Dermis blood vessel endothelial cell (primary cell): ENCODE measurements around the gene SPAG17. TPM values are rescaled to one million over a fixed set of nuclear protein-coding genes. Genes with fewer than 3 reads are reported as not detected.
A peak's percentile ranks its signal among the peaks of the same experiment; 100 is the strongest.

ENCODE experiments used
- DNase-seq: peaks from one replicate; pipeline ENCODE4 v3.0.0; 2010
- total RNA-seq: library from RNA; depleted of rRNA; stranded (reverse); fragments of >200 nt; gene quantifications from 2 replicates; pipeline ENCODE4 v1.2.3, GENCODE V29; 2014

SPAG17 gene
- total RNA-seq, 1 donor from 2014 or later, result 0.51 TPM

GRCh38 chr1:118159569-118159968 is 25.5 kb downstream of the SPAG17 start:
- no peak for DNase-seq

GRCh38 chr1:118158924-118159323 is 26.1 kb downstream of the SPAG17 start:
- no peak for DNase-seq

DNA sequence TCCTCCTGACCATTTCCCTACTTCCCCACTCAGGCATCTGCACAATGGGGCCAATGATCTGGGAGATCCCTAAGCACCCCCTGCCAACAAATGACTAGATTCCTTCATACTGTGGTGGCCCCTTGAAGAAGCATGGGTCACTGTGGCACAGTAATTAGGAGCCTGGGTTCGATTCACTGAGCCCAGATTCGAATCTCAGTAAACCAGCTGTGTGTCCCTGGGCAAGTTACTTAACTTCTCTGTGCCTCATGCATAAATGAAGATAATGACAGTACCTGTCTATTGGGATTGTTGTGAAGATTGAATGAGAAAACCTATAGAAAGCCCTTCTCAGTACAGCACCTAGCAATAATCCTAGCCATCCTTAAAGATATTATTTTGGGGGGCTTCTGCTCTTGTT is 27.5 kb downstream of the SPAG17 start:
- no peak for DNase-seq

DNA sequence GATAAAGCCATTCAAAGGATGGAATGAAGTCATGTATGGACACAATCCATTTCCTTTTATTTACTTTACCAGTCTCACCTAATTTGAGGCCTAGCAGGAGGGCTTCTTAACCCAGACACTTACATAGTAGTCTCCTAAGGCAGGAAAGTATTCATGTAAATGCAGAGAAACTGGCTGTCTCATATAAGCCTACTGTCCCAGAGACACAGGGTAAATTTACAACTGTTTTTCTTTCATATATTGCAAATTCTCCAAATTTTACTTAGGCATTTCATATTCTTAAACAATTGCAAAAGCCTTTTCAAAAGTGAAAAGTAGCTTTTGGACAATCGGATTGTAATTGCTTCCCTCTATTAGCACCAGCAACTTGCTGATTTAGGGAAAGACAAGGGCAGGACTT is 29.9 kb downstream of the SPAG17 start:
- no peak for DNase-seq

DNA sequence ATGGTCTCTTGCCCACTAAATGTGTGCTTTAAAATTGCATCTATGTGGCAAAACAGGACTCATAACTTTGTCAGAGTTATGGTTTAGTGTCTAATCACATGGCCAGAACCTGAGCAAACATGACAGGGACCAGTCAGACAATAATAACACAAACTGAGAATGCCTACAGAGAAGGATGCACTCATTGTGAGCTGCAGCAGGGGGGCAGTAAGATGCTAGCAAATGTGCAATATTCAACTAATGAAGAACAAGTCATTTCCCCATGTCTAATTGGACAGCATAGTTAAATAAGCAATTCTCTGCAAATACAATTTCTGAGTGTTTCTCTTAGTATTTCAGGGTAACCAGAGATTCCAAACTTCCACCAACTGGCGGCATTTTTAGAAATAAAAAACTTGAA is 30.8 kb downstream of the SPAG17 start:
- DNase-seq, result no peak

DNA sequence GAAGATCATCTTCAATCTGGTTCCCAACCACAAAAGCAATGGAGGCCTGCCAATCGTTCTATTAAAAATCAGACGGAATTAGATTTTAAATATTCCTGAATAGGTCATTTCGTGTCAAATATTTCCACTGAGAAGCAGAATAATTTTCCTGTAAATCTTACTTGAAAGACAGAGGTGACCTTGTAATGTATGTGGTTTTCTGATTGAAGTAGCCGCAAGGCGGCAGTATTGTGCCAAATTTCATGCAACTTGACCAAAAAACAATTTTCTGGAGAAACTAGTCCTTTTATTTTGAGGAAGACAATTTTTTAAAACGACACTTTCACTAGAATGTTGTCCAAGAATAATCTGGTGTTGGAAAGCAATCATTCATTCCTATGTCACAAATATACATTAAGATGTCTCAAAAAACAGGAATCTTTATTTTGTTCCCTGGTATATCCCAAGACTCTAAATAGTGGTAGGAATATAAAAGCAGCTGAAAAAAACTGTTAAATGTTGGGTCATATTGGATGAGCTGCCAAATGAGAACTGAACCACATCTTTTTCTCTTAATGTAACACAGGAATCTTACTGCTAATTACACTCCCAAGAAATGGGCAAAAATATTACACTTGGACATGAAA is 33.6 kb downstream of the SPAG17 start:
- DNase-seq, result peak; percentile 73

DNA sequence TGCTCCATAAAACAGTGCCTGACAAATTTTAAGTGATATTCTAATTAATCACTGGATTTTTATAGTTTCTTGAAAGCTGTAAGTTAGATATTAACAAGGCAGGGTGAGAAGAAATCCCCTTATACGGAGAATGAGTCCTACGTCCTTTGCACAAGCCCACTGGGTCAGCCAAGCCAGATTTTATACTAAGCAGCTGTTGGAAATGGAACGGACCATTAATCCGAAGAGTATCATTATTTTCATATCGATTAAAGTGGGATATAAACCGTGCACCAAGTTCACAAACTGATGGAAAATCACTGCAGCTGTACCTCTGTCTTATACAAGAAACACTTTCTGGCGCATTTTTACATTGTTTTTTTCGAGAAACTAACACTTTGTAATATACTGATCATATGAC is 35.2 kb downstream of the SPAG17 start:
- DNase-seq, result no peak

DNA sequence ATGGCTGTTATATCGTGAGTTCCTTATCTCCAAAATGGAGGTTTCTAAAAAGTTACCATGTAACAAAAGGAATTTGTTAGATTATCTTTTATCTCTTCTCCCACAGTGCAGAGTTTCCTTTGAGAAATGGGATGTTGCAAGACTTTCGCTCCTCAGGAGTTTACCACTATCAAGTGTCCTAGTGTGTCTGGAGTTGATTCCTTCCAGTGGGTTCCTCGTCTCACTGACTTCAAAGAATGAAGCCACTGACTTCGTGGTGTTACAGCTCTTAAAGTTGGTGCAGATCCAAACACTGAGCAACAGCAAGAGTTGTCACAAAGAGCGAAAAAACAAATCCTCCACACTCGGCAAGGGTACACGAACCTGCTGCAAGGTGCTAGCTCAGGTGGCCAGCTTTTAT is 37.0 kb downstream of the SPAG17 start:
- DNase-seq, result no peak

- DNase-seq, result no peak
These were observed 37.5 kb downstream of the SPAG17 start for GRCh38 chr1:118147522-118147921.

- no peak for DNase-seq
These were observed 39.3 kb downstream of the SPAG17 start for GRCh38 chr1:118145721-118146120.

- DNase-seq, result peak; percentile 20
These were observed 40.3 kb downstream of the SPAG17 start for GRCh38 chr1:118144684-118145083.

GRCh38 chr1:118143831-118144230 is 41.2 kb downstream of the SPAG17 start:
- no peak for DNase-seq

- DNase-seq, result no peak
These were observed 41.9 kb downstream of the SPAG17 start for GRCh38 chr1:118143121-118143520.

DNA sequence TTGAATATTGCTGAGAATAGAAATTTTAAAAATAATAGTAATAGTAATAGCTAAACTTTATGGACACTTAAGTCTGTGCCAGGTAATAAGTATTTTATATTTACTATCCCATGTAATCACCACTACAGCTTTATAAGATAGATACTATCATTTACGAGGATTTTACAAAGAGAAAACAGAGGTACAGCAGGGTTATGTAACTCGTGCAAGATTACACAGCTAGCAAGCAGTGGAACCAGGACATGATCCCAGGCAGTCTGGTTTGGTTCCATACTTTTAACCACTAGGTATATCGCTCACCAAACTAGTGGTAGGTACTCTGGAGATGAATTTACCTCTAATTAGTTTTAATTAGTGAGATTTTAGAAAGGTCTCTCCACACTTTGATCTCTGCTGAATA is 42.5 kb downstream of the SPAG17 start:
- DNase-seq, result no peak

GRCh38 chr1:118137900-118138299 is 47.1 kb downstream of the SPAG17 start:
- no peak for DNase-seq

DNA sequence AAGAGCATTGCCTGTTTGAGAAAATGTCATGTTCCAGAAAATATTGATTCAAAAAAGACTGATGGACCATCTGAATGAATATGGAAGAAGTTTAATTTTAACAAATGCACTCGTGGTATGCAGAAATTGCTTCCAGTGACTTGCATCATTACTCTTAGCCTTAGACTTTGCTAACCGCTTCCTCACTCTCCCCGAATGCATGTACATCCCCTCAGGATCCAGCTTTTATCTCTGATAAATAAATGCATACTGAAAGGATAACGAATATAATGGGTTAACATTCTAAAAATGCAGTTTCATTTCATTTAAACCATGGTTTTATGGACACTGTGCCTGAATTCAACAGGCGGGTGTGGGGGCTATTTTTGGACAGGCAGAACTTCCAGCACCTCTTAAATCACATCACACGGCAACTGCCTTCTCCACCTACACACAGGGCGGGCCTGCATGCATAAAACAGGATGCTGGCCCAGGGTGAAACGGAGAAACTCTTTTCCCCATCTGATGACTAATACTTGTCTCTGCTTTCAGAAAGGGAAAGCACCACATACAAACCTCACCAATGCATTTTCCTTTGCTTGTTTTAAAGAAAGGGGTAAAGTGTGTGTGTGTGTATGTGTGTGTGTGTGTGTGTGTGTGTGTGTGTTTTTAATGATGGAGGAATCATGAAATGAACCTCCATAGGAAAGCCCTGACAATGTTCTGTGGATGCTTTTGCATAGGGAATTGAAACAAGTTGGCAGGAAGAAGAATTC is 48.7 kb downstream of the SPAG17 start:
- no peak for DNase-seq

DNA sequence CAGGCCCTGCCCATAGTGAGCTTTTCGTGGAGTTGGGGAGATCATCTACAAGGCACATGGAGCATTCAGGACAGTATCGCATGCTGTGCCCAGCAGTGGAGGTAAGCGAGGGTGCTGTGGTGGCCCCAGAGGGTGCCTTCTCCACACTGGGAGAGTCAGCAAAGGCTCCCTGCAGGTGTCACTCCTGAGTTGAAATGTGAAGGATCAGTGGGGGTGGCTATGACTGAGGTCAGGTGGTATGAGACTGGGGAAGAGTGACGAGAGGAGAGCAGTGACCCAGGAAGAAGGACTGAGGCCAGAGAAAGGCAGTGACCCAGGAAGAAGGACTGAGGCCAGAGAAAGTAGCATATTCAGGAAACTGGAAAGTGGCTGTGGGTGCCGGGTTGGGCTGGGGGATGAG is 53.0 kb downstream of the SPAG17 start:
- DNase-seq, result no peak

DNA sequence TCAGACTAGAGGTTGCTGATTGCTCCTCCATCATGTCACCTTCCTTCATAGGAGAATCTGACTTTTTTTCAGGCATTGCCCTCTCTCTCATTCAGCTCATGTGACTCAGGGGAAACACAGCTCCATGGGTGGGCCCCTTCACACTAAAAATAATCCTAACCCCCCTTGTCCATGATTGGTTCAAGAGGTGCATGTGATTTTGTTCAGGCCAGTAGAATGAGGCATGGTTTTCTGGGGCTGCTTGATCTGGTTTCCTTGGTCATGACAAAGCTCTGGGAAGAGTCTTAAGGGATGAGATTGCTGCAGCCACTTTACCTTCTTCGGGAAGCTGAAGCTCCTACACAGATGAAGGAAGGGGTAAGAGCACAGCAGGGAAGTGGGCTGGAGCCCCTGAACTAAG is 56.3 kb downstream of the SPAG17 start:
- DNase-seq, result no peak

DNA sequence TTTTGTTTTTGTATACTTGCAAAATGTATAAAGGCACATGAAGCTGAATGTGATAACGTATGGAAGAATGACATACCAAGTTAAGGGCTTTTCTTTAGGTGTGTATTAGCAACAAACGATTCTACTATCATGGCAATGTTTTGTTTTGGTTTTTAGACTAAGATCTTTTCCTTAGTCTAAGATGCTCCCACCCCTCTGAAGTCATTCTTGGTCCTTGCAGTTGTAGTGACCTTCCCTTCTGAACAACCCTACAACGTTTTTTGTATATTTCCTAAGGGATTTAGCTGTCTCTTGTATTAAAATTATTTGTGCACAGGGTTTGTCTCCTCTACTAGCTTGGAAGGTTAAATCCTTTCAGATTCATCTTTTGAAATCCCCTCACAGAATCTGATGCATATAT is 61.0 kb downstream of the SPAG17 start:
- DNase-seq, result no peak

GRCh38 chr1:118123116-118123839 is 61.8 kb downstream of the SPAG17 start:
- no peak for DNase-seq

DNA sequence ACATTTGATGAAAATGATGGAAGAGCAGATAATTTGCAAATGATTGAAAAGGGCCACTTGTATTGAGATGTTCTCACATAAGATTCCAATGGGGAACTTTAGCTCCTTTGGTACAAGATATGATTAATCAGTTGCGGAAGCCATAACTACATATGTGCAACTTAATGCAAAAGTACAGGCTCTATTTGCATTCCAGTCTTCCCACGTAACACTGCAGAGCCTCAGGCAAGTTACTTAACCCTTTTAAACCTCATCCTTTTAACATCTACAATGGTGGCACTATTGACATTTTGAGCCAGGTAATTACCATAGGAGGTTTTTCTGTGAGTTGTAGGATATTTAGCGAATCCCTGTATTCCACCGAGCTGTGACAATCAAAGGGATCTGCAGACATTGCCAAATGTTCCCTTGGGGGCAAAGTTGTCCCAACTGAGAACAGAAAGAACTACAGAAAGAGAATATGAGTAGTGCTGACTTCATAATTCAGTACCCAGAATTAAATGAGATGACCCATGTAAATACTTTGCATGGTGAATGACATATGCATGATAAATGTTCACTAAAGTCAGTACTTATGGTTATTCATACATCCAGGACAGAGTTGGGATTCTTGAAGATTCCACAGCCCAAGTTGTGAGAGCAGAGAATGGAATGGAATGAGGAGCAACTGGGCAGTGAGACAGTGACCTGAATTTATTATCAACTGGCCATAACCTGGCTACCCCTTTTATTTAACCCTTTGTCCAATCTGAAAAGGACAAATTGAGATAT is 62.6 kb downstream of the SPAG17 start:
- DNase-seq, result no peak

GRCh38 chr1:118118873-118119463 is 66.1 kb downstream of the SPAG17 start:
- no peak for DNase-seq

GRCh38 chr1:118118469-118118868 is 66.6 kb downstream of the SPAG17 start:
- DNase-seq, result no peak
